H1 (cell line): ENCODE data around the gene GRK3. TPM values are rescaled to one million over a fixed set of nuclear protein-coding genes. Genes with fewer than 3 reads are reported as not detected.

Experiments used
- CTCF ChIA-PET: fragments of 300-600 bp; sonication (Branson Sonifier 250); formaldehyde crosslinking; loops from one replicate; lab custom pipeline; 2021; ENCODE audit not compliant: partially characterized antibody; lab: Charles Lee
- POLR2A ChIA-PET: fragments of 300-600 bp; sonication (Branson Sonifier 250); formaldehyde crosslinking; loops from one replicate; lab custom pipeline; 2021; ENCODE audit warnings: inconsistent platforms; ENCODE audit not compliant: partially characterized antibody; lab: Charles Lee
- DNase-seq, 2 experiments: peaks; one replicate each; pipeline versions ENCODE4 v3.0.0 to v3.0.0-alpha.2; 2010 to 2022; ENCODE audit warnings: low spot score in 2 of 2, low read depth in 1 of 2, mixed read lengths in 1 of 2
- FAIRE-seq: peaks from 2 replicates; lab custom pipeline; 2011; peaks lifted over from hg19 to GRCh38; lab: Jason Lieb, UNC
- H2AFZ ChIP-seq: 2 replicates; pipeline ENCODE4 v1.8.1; 2012; ENCODE audit warnings: low read length, inconsistent platforms
- H2AK5ac ChIP-seq: 2 replicates; pipeline ENCODE4 v1.6.1; 2013; ENCODE audit warnings: low read depth, low read length
- H2BK120ac ChIP-seq: replicated peaks from 2 replicates; pipeline ENCODE3; 2013; ENCODE audit warnings: low read depth, low read length, inconsistent platforms
- H2BK12ac ChIP-seq: 2 replicates; pipeline ENCODE4 v1.6.1; 2013; ENCODE audit warnings: low read depth, low read length
- H2BK15ac ChIP-seq: 2 replicates; pipeline ENCODE4 v1.6.1; 2013; ENCODE audit warnings: low read length
- H2BK20ac ChIP-seq: 2 replicates; pipeline ENCODE4 v1.6.1; 2013; ENCODE audit warnings: low read length
- H2BK5ac ChIP-seq: 2 replicates; pipeline ENCODE4 v1.6.1; 2013; ENCODE audit warnings: low read depth, low read length
- H3K14ac ChIP-seq: 2 replicates; pipeline ENCODE4 v1.6.1; 2013; ENCODE audit warnings: inconsistent platforms; ENCODE audit not compliant: insufficient read length
- H3K18ac ChIP-seq: 2 replicates; pipeline ENCODE4 v1.6.1; 2013; ENCODE audit warnings: low read length; ENCODE audit errors: extremely low read depth
- H3K23ac ChIP-seq: 2 replicates; pipeline ENCODE4 v1.6.1; 2013; ENCODE audit warnings: inconsistent platforms; ENCODE audit not compliant: insufficient read length
- H3K23me2 ChIP-seq: 2 replicates; pipeline ENCODE4 v1.6.1; 2013; ENCODE audit warnings: low read depth, low read length
- H3K27ac ChIP-seq: 2 replicates; pipeline ENCODE4 v1.6.1; 2011; ENCODE audit warnings: low read depth, low read length, inconsistent platforms
- H3K27me3 ChIP-seq, 4 experiments: replicated peaks in 1 of 4; 1 replicate in 1 of 4; 2 replicates in 3 of 4; pipeline versions ENCODE4 v1.6.1 to v1.8.1; 2011 to 2013; ENCODE audit warnings: low read length in 3 of 4, mild to moderate bottlenecking in 3 of 4, inconsistent platforms in 2 of 4, mixed read lengths in 2 of 4, moderate library complexity in 1 of 4; ENCODE audit not compliant: control insufficient read depth in 3 of 4, insufficient read depth in 3 of 4; ENCODE audit errors: extremely low read depth in 1 of 4
- H3K36me3 ChIP-seq, 4 experiments: 2 replicates each; pipeline versions ENCODE4 v1.6.1 to v1.8.1; 2011 to 2013; ENCODE audit warnings: mild to moderate bottlenecking in 4 of 4, low read length in 3 of 4, moderate library complexity in 2 of 4, control low read depth in 1 of 4, inconsistent platforms in 1 of 4; ENCODE audit not compliant: insufficient read depth in 4 of 4, control insufficient read depth in 2 of 4
- H3K4ac ChIP-seq: replicated peaks from 2 replicates; pipeline ENCODE3; 2013; ENCODE audit warnings: low read length, low read depth, mixed read lengths, inconsistent platforms; ENCODE audit not compliant: insufficient read length
- H3K4me1 ChIP-seq, 4 experiments: replicated peaks in 1 of 4; 1 replicate in 1 of 4; 2 replicates in 3 of 4; pipeline versions ENCODE4 v1.6.1 to v1.8.1; 2011 to 2013; ENCODE audit warnings: low read length in 3 of 4, inconsistent platforms in 2 of 4, mixed read lengths in 1 of 4; ENCODE audit not compliant: insufficient read depth in 4 of 4, control insufficient read depth in 3 of 4
- H3K4me2 ChIP-seq, 2 experiments: 2 replicates each; pipeline versions ENCODE4 v1.6.1 to v1.8.1; 2011 to 2013; ENCODE audit warnings: low read depth in 2 of 2, low read length in 2 of 2, control low read depth in 1 of 2, inconsistent platforms in 1 of 2, mild to moderate bottlenecking in 1 of 2; ENCODE audit not compliant: insufficient read depth in 1 of 2
- H3K4me3 ChIP-seq, 4 experiments: fragments of 200-600, 300-600 bp in 1 of 4; sonication (generic), shearing (Covaris generic), sonication (Bioruptor Twin) in 1 of 4; 2 replicates each; pipeline versions ENCODE4 v1.5.1 to v1.8.1; 2011 to 2016; ENCODE audit warnings: low read length in 4 of 4, low read depth in 3 of 4, control low read depth in 2 of 4, inconsistent platforms in 2 of 4, mild to moderate bottlenecking in 2 of 4, mixed read lengths in 1 of 4, moderate library complexity in 1 of 4; ENCODE audit not compliant: insufficient read depth in 2 of 4; ENCODE audit errors: extremely low read depth in 1 of 4
- H3K56ac ChIP-seq: replicated peaks from 2 replicates; pipeline ENCODE3; 2013; ENCODE audit warnings: low read depth, mild to moderate bottlenecking, mixed read lengths, low read length, inconsistent platforms; ENCODE audit not compliant: insufficient read length
- H3K79me1 ChIP-seq: 2 replicates; pipeline ENCODE4 v1.6.1; 2013; ENCODE audit warnings: low read depth, low read length, control low read depth
- H3K79me2 ChIP-seq, 2 experiments: 2 replicates each; pipeline versions ENCODE4 v1.6.1 to v1.8.1; 2012 to 2013; ENCODE audit warnings: low read length in 2 of 2, mild to moderate bottlenecking in 2 of 2, inconsistent platforms in 1 of 2; ENCODE audit not compliant: insufficient read depth in 2 of 2, control insufficient read depth in 1 of 2
- H3K9ac ChIP-seq, 4 experiments: replicated peaks in 1 of 4; 1 replicate in 1 of 4; 2 replicates in 3 of 4; pipeline versions ENCODE4 v1.6.1 to v1.8.1; 2011 to 2013; ENCODE audit warnings: low read depth in 3 of 4, low read length in 3 of 4, control low read depth in 2 of 4, mild to moderate bottlenecking in 2 of 4, moderate library complexity in 2 of 4, inconsistent platforms in 1 of 4; ENCODE audit errors: extremely low read depth in 1 of 4
- H3K9me3 ChIP-seq, 2 experiments: 2 replicates each; pipeline versions ENCODE4 v1.6.1 to v1.8.1; 2012 to 2013; ENCODE audit warnings: mild to moderate bottlenecking in 2 of 2, moderate library complexity in 2 of 2, control low read depth in 1 of 2, inconsistent platforms in 1 of 2, low read depth in 1 of 2, low read length in 1 of 2, mixed read lengths in 1 of 2; ENCODE audit not compliant: insufficient read depth in 2 of 2
- H4K20me1 ChIP-seq, 2 experiments: replicated peaks in 1 of 2; 2 replicates each; pipeline versions ENCODE3 to v1.8.1; 2011 to 2013; ENCODE audit warnings: inconsistent platforms in 2 of 2, low read length in 2 of 2, mild to moderate bottlenecking in 1 of 2; ENCODE audit not compliant: insufficient read depth in 2 of 2, control insufficient read depth in 1 of 2
- H4K5ac ChIP-seq: 2 replicates; pipeline ENCODE4 v1.6.1; 2013; ENCODE audit warnings: low read length, low read depth, mixed read lengths, inconsistent platforms; ENCODE audit not compliant: insufficient read length
- H4K8ac ChIP-seq: 2 replicates; pipeline ENCODE4 v1.8.0; 2013; ENCODE audit warnings: mild to moderate bottlenecking, moderate library complexity, low read length, inconsistent platforms; ENCODE audit not compliant: insufficient read depth; ENCODE audit errors: extremely low read depth
- H4K91ac ChIP-seq: replicated peaks from 2 replicates; pipeline ENCODE3; 2013; ENCODE audit warnings: low read length, mixed read lengths, inconsistent platforms; ENCODE audit not compliant: insufficient read length
- JUND ChIP-seq: IDR thresholded peaks from 2 replicates; pipeline ENCODE4 v1.6.1; 2011; ENCODE audit warnings: mild to moderate bottlenecking, improper control_type of control experiment, low read length
- MAFK ChIP-seq: IDR thresholded peaks from 2 replicates; pipeline ENCODE4 v1.6.1; 2012; ENCODE audit warnings: low read depth, mild to moderate bottlenecking, improper control_type of control experiment, low read length
- WGBS, 2 experiments: shearing (Covaris generic) in 1 of 2; methylation state at CpG; one replicate each; pipeline versions ENCODE4 v1.1.6 to v1.1.7; 2013 to 2015; ENCODE audit warnings: low lambda C conversion rate in 2 of 2, mixed read lengths in 2 of 2, inconsistent platforms in 1 of 2, low coverage in 1 of 2, missing lambda C conversion rate in 1 of 2; ENCODE audit not compliant: insufficient replicate concordance in 2 of 2, insufficient coverage in 1 of 2, insufficient read length in 1 of 2; ENCODE audit errors: extremely low coverage in 1 of 2, missing lambda C conversion rate in 1 of 2; 5-methylcytosine and 5-hydroxymethylcytosine counted together
- polyA plus RNA-seq, 7 experiments: library from polyadenylated mRNA; depleted of rRNA in 3 of 7; stranded (reverse) in 5 of 7; unstranded in 2 of 7; fragments of >200 nt in 5 of 7; fragments of 200-250 nt in 2 of 7; gene quantifications; 1 replicate in 5 of 7; 2 replicates in 1 of 7; 4 replicates in 1 of 7; pipeline versions ENCODE4 v1.2.1 to v1.2.3, GENCODE V29; 2011 to 2013; ENCODE audit warnings: missing spikeins in 2 of 7, mixed read lengths in 2 of 7
- total RNA-seq: library from RNA; stranded (reverse); fragmentation: NEBNext Ultra II Directional; extraction: Animal tissue kit (Norgen Biotek cat#: 25700); gene quantifications from 2 replicates; pipeline ENCODE4 v1.2.1, GENCODE V29; 2021
- TF ChIP-seq, protein P1 (sequence below): IDR thresholded peaks from 2 replicates; pipeline ENCODE4 v1.6.1; 2012; ENCODE audit warnings: inconsistent platforms
- TF ChIP-seq, protein P2 (sequence below): IDR thresholded peaks from 2 replicates; pipeline ENCODE4 v1.6.1; 2011; ENCODE audit warnings: low read length, improper control_type of control experiment

The GRK3 gene
- total and polyA plus RNA-seq, 2 of the 8 experiments (the other 6 are each of a cell fraction or from before 2014, with no cell fraction given), result 7.5 to 35.3 TPM

DNA sequence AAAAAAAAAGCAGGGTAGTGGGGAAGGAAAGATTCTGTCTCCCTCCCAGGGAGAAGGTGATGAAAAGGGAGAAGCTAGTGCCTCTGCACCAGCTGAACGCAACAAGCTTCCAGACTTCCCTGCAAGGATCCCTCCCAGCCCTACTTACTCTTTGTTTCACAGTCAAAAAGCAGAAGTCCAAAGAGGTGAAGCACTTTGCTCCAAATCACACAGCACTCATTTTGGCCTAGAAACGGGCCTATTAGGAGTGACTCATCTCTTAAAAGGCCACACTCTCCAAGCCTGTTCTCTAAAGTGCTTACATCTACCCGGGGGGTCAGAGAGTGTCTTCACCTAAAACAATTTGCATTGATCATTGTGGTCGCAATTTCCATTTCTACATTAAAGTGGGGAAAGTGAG is 17.7 kb upstream of the GRK3 start:
- no peak overlapping the region for H2BK20ac ChIP-seq
- no peak overlapping the region for H3K14ac ChIP-seq
- H2BK15ac ChIP-seq, result no peak overlapping the region
- no peaks in the 10 kb centered on the region; a peak in 1 of 8 replicates for H3K36me3 ChIP-seq
- FAIRE-seq, result no peak
- H2BK120ac ChIP-seq, result no peak overlapping the region
- no peak overlapping the region for H4K91ac ChIP-seq
- H3K4ac ChIP-seq, result no peak overlapping the region
- no peak overlapping the region for H3K27ac ChIP-seq
- ChIA-PET CTCF (interaction anchor here (1.5 to 1.7 kb wide), 2 partner anchors 26 to 226 kb away, joined by 4 to 8 read pairs; no protein-coding TSS in a partner anchor), POLR2A (no interaction called here)
- no peak overlapping the region for H2AFZ ChIP-seq
- TF ChIP-seq MAFK (no peak), JUND (peak; percentile 18; the same call in 1 of the 2 replicates)
- TF ChIP-seq, protein P1, sequence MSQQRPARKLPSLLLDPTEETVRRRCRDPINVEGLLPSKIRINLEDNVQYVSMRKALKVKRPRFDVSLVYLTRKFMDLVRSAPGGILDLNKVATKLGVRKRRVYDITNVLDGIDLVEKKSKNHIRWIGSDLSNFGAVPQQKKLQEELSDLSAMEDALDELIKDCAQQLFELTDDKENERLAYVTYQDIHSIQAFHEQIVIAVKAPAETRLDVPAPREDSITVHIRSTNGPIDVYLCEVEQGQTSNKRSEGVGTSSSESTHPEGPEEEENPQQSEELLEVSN, result no peak
- TF ChIP-seq, protein P2, sequence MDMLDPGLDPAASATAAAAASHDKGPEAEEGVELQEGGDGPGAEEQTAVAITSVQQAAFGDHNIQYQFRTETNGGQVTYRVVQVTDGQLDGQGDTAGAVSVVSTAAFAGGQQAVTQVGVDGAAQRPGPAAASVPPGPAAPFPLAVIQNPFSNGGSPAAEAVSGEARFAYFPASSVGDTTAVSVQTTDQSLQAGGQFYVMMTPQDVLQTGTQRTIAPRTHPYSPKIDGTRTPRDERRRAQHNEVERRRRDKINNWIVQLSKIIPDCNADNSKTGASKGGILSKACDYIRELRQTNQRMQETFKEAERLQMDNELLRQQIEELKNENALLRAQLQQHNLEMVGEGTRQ, result no peak
- no peak overlapping the region for H2BK5ac ChIP-seq
- WGBS, 2 experiments, result 77% methylated on average over 4 of the region's 4 CpGs; no CpG with 5 or more reads in 1 of the 2 experiments
- H3K9me3 ChIP-seq, result peaks cover 3 to 7% of the 10 kb centered on the region in 2 experiments
- no peaks in the 10 kb centered on the region; a peak in 1 of 7 replicates for H3K27me3 ChIP-seq
- no peak overlapping the region for H2BK12ac ChIP-seq
- no peaks in the 10 kb centered on the region for H3K79me2 ChIP-seq
- no peak overlapping the region for H2AK5ac ChIP-seq
- H3K23ac ChIP-seq, result no peak overlapping the region
- H3K56ac ChIP-seq, result no peak overlapping the region
- H3K4me3 ChIP-seq, result no peak overlapping the region
- DNase-seq, result no peak
- no peak overlapping the region for H3K4me2 ChIP-seq
- H4K20me1 ChIP-seq, result no peaks in the 10 kb centered on the region
- H4K5ac ChIP-seq, result no peak overlapping the region
- no peaks in the 10 kb centered on the region; the same call in 1 of the 2 replicates for H3K23me2 ChIP-seq
- no peak overlapping the region for H3K18ac ChIP-seq
- H3K79me1 ChIP-seq, result no peaks in the 10 kb centered on the region
- no peak overlapping the region for H3K9ac ChIP-seq
- H4K8ac ChIP-seq, result no peak overlapping the region
- H3K4me1 ChIP-seq, result peaks cover 0 to 5% (median 2%) of the 10 kb centered on the region in 4 experiments; a peak in 3 of 7 replicates
